Activated CD4-positive, CD25-positive, alpha-beta regulatory T cell treated with anti-CD3 and anti-CD28 coated beads, Interleukin-2, amount 50 U/mL, for 72 hours (primary cell): ENCODE data around the gene UBE2E1.

Experiments used
- DNase-seq: peaks from one replicate; pipeline ENCODE4 v3.0.0; 2021

UBE2E1 gene

GRCh38 chr3:23920151-23920655 lies 114.4 kb downstream of the UBE2E1 start:
- DNase-seq: no peak

GRCh38 chr3:23921052-23921511 lies 115.3 kb downstream of the UBE2E1 start:
- no peak for DNase-seq

GRCh38 chr3:23923786-23924185 lies 118.0 kb downstream of the UBE2E1 start:
- no peak for DNase-seq

GRCh38 chr3:23926246-23926645 lies 120.5 kb downstream of the UBE2E1 start:
- DNase-seq: no peak

GRCh38 chr3:23926736-23927135 lies 121.0 kb downstream of the UBE2E1 start:
- DNase-seq: no peak

GRCh38 chr3:23928524-23928923 lies 122.8 kb downstream of the UBE2E1 start:
- no peak for DNase-seq

GRCh38 chr3:23931597-23931996 lies 125.8 kb downstream of the UBE2E1 start:
- DNase-seq: no peak

GRCh38 chr3:23932571-23932970 lies 126.8 kb downstream of the UBE2E1 start:
- DNase-seq: no peak

GRCh38 chr3:23934253-23934652 lies 128.5 kb downstream of the UBE2E1 start:
- no peak for DNase-seq

GRCh38 chr3:23937296-23937695 lies 131.5 kb downstream of the UBE2E1 start:
- no peak for DNase-seq

GRCh38 chr3:23938688-23939087 lies 132.9 kb downstream of the UBE2E1 start:
- no peak for DNase-seq

- no peak for DNase-seq
Measured at GRCh38 chr3:23940775-23941174, 135.0 kb downstream of the UBE2E1 start.
